Embryonic facial prominence (tissue), 1 donor: ENCODE measurements around the gene MORC3.
"Not testable (repeated sequence)": the region's sequence is repeated elsewhere in the genome, so short reads cannot be mapped to it uniquely, and the experiment has no call there.

Experiments
- DNase-seq: peaks from one replicate; pipeline ENCODE4 v3.0.0-alpha.2; 2016; ENCODE audit errors: extremely low spot score

MORC3 gene

GRCh38 chr21:36322083-36322424 lies 2.1 kb downstream of the MORC3 start:
- no peak for DNase-seq

- DNase-seq: no peak
These were observed 3.0 kb downstream of the MORC3 start for GRCh38 chr21:36323032-36323431.

DNA sequence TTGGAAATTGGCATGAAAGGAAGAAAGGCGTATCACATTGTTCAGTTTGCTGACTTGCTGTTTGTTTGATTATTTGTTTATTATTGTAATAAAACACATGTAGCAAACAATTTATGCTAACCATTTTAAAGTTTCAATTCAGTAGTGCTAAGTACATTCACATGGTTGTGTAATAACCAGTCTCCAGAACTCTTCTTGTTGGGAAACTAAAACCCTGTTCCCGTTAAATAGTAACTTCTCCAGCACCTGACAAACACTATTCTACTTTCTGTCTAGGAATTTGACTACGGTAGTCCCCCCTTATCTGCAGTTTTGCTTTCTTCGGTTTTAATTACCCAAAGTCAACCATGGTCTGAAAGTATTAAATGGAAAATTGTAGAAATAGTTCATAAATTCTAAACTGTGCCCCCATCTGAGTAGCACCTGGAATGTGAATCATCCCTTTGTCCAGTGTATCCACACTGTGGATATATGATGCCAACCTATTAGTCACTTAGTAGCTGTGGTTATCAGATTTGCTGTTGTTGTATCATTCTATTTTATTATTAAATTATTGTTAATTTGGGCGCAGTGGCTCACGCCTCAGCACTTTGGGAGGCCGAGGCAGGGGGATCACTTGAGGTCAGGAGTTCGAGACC lies 5.5 kb downstream of the MORC3 start:
- no peak for DNase-seq

DNA sequence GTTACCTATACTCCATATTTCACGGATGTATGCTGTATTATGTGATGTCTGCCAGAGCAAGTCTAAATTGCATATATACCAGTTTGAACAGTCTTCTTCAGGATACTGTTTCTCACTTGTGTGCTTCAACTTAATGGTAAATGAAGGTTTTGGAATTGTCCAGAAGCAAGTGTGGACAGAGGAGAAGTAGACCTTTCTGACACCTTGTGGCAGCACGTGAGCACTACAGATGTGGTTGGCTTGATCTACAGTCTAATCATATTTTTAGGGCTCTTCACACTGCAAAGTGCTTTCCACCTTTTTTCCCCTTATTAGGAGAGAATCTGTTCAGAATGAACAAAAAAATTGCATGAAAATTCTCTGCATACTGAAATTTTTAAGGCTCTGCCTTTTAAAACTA lies 10.9 kb downstream of the MORC3 start:
- no peak for DNase-seq

DNA sequence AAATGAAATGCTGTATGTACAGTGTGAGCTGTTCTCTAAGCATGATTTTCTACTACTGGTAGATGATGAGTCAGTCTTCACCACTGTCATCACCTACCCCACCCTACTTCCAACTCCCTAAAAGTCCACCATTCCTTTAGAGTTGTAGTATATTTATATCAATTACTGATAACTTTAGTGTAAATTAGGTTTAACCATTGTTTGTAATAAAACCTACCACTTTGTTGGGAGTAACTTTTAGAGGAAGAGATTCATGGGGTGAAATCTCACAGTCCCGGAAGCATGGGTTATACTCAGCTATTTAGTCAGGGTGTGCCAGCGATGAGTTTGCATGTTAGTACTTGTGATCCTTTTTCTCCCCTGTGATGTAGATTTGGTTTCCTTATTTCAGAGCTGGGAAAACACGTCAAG lies 17.1 kb downstream of the MORC3 start:
- DNase-seq: no peak

GRCh38 chr21:36338975-36339374 lies 19.0 kb downstream of the MORC3 start:
- no peak for DNase-seq

GRCh38 chr21:36342581-36342980 lies 22.6 kb downstream of the MORC3 start:
- DNase-seq: not testable (repeated sequence)

DNA sequence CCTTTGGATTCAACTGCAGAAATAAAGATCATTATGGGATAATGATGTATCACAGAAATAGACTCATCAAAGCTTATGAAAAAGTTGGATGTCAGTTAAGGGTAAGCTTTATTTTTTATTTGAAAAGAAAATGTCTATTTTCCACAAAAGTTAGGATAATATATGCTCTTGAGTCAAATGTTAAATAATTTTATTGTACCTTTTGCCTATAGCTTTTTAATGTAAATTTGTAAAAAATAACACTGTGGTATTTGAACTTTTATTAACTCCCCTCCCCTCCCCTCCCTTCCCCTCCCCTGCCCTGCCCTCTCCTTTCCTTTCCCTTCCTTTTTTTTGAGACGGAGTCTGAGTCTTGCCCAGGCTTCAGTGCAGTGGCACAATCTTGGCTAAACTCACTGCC lies 24.9 kb downstream of the MORC3 start:
- DNase-seq: no peak

- no peak for DNase-seq
These were observed 27.4 kb downstream of the MORC3 start for GRCh38 chr21:36347278-36347961.

DNA sequence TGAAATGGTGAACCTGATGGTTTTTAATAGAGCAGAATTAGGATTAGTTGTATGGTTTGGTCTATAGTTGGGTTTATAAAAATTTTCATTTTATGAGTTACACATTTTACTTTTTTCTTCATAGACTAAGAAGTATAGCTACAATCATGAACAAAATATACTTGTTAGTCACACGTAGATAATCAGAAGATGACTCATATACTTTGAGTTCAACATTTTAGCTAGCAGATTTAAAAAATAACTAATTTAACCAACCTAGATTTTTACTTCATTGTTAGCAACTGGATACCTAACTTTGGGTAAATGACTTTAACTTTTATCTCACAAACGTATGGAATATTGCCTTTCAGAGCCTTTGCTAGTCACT lies 27.9 kb downstream of the MORC3 start:
- DNase-seq: no peak

GRCh38 chr21:36349315-36349714 lies 29.3 kb downstream of the MORC3 start:
- DNase-seq: no peak

GRCh38 chr21:36350282-36350910 lies 30.4 kb downstream of the MORC3 start:
- no peak for DNase-seq

DNA sequence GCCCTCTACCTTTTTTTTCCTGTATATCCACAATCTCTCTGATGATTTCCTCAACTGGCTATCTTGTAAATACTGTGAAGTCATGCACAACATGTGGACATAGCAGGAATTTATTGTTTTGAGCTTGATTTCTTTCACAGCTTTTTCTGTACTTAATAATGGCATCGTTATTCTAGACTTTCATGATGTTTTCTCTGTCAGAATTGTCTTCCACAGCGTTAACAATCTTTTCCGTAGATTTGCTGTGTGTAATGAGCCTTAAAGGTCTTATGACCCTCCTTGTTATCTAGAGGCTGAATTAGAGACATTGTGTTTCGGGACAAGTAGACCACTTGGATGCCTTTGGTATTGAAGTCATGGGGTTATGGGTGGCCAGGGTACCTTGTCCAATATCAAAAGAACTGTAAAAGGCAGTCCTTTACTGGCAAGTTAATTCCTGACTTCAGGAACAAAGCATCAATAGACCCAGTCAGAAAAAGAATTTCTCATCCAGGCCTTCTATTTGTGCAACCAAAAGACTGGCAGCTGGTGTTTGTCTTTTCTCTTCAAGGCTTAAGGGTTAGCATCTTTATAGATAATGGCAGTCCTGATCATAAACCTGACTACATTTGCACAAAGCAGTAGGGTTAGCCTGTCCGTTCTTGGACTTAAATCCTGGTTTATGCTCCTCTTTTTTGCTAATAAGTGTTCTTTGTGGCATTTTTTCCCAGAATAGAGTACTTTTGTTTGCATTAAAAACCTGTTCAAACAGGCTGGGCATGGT lies 35.1 kb downstream of the MORC3 start:
- DNase-seq: no peak

- no peak for DNase-seq
These were observed 35.9 kb downstream of the MORC3 start for GRCh38 chr21:36355868-36356267.

GRCh38 chr21:36359185-36359584 lies 39.2 kb downstream of the MORC3 start:
- DNase-seq: no peak

GRCh38 chr21:36369064-36369685 lies 49.2 kb downstream of the MORC3 start:
- DNase-seq: no peak

GRCh38 chr21:36375994-36376393 lies 56.0 kb downstream of the MORC3 start:
- DNase-seq: no peak

DNA sequence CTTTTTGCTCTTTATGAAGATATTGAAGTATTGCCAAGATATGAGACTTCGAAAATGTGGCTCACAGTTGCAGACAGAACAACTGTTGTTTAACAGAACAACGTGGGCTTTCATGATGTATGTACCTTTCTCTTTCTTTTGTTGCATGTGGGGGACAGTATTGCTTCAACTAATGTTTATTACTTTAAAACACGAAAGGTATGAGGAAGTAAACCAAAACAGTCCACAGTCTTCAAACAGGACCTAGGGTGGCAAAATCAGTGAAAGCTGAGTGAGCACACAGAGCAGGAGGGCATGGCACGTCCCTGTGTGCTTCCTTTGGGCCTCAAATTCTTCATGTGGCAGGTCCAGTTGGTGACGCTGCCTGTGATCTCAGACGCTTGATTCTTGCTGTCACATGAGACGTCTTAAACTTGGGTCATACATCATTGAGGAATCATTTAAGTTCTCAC lies 57.4 kb downstream of the MORC3 start:
- no peak for DNase-seq

DNA sequence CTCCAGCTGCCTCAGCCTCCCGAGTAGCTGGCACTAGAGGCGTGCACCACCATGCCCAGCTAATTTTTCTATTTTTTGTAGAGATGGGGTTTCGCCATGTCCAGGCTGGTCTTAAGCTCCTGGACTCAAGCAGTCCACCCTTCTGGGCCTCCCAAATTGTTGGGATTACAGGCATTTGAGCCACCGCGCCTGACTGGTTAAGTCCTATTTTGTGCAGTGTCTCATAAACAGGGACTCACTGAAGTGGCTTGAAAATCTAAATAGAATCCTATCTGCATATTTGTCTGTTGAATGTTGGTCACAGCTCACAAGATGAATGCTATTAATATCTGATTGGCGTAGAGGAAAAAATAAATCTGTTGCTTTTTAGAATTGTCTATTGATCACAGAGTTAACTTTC lies 59.3 kb downstream of the MORC3 start:
- no peak for DNase-seq

DNA sequence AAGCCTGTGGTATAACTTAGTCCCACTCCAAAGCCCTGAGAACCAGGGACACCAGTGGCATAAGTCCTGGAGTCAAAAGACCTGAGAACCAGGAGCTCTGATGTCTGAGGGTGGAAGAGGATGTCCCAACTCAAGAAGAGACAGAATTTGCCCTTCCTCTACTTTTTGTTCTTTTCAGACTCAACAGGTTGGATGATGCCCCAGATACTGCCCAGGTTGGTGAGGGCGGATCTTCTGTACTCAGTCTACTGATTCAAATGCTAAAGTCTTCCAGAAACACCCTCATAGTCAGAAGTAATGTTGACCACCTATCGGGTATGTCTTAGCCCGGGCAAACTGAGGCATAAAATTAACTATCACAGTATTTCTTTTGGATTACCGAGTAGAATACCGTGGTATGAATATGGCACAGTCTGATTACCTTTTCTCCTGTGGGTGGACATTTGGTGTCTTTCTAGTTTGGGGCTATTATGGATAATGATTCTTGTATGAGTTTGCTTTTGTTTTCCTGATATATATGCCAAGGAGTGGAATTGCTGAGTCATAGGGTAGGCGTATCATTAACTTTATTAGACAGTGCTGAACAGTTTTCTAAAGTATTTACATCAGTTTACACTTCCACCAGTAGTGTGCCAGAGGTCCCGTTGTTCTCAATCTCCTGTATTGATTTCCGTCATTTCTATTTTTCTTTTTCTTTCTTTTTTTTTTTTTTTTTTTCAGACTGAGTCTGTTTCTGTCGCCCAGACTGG lies 62.0 kb downstream of the MORC3 start:
- no peak for DNase-seq

DNA sequence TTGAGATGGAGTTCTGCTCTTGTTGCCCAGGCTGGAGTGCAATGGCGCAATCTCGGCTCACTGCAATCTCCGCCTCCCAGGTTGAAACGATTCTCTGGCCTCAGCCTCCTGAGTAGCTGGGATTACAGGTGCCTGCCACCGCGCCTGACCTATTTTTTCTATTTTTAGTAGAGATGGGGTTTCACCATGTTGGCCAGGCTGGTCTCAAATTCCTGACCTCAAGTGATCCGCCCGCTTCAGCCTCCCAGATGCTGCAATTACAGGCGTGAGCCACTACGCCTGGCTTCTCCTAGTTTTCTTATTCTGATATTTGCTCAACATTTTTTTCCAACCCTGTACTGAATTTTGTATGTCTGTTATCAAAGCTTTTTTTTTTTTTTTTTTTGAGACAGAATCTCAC lies 62.7 kb downstream of the MORC3 start:
- not testable (repeated sequence) for DNase-seq

DNA sequence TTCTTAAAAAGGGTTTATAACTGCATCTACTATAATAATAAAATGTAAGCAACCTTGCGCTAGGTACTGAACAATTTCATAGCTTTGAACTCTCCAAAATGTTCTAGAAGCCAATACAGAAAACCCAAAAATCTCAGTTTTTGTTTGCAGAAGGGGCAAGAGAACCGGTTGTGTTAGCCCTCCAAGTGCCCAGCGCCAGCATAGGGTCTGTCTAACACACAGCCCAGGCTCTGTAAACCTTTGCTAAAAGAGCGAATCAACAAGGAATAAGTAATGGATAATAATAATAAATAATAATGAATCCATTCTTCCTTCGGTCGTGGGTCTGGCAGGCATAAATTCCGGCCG lies 64.9 kb downstream of the MORC3 start:
- DNase-seq: no peak
